MM.1S (cell line): ENCODE data around the gene STMP1.

Experiments
- CTCF ChIP-seq: fragments of 300-600 bp; sonication (generic); IDR thresholded peaks from 2 replicates; pipeline ENCODE4 v1.5.1; 2016; ENCODE audit warnings: antibody characterized with exemption, low read length, mixed read lengths
- EZH2 ChIP-seq: fragments of 300-600 bp; sonication (generic); optimal IDR thresholded peaks from 2 replicates; pipeline ENCODE3; 2017; ENCODE audit warnings: low read depth, mild to moderate bottlenecking, antibody characterized with exemption, low read length, mixed read lengths

- TF ChIP-seq EZH2: no peak
- no peak for TF ChIP-seq CTCF
Observed at GRCh38 chr7:135712182-135712782, 50.0 kb downstream of the STMP1 start.
